ENCODE data around the gene SMG6.

The SMG6 gene

GRCh38 chr17:2043785-2044184, 259.8 kb downstream of the SMG6 start:
- Histone ChIP-seq H3K36me3 (ENCODE audit: control insufficient read depth, insufficient read depth, low read length) (peaks cover 11% of the 10 kb centered on the region), H3K4me3 (replicated peaks; ENCODE audit: low read depth, low read length) (no peak overlapping the region), H3K27me3 (replicated peaks; ENCODE audit: control insufficient read depth, insufficient read depth, low read length) (no peaks in the 10 kb centered on the region)
- no peak for TF ChIP-seq CTCF (IDR thresholded peaks at IDR 0.05; ENCODE audit: insufficient read depth, low read length, poor library complexity, severe bottlenecking)
- DNase-seq (ENCODE audit: extremely low read depth, insufficient read length) = no peak

- no peak for TF ChIP-seq CTCF (IDR thresholded peaks at IDR 0.05; ENCODE audit: insufficient read depth, low read length, poor library complexity, severe bottlenecking)
- Histone ChIP-seq H3K36me3 (ENCODE audit: control insufficient read depth, insufficient read depth, low read length) (peaks cover 11% of the 10 kb centered on the region), H3K27me3 (replicated peaks; ENCODE audit: control insufficient read depth, insufficient read depth, low read length) (no peaks in the 10 kb centered on the region), H3K4me3 (replicated peaks; ENCODE audit: low read depth, low read length) (peak overlapping the region; percentile 92)
- DNase-seq (ENCODE audit: extremely low read depth, insufficient read length) = no peak
Measured at GRCh38 chr17:2042933-2043332, 260.7 kb downstream of the SMG6 start.

GRCh38 chr17:2042390-2042847, 261.2 kb downstream of the SMG6 start:
- no peak for DNase-seq (ENCODE audit: extremely low read depth, insufficient read length)
- peaks cover 12% of the 10 kb centered on the region for H3K36me3 ChIP-seq (ENCODE audit: control insufficient read depth, insufficient read depth, low read length)
- no peak for TF ChIP-seq CTCF (IDR thresholded peaks at IDR 0.05; ENCODE audit: insufficient read depth, low read length, poor library complexity, severe bottlenecking)
- H3K27me3 ChIP-seq (replicated peaks; ENCODE audit: control insufficient read depth, insufficient read depth, low read length) = no peaks in the 10 kb centered on the region
- peak overlapping the region; percentile 92 for H3K4me3 ChIP-seq (replicated peaks; ENCODE audit: low read depth, low read length)

- peak; percentile 97 for DNase-seq (ENCODE audit: extremely low read depth, insufficient read length)
- H3K36me3 ChIP-seq (ENCODE audit: control insufficient read depth, insufficient read depth, low read length) = peaks cover 13% of the 10 kb centered on the region
- peak within 1 kb of the TSS; percentile 92 for H3K4me3 ChIP-seq (replicated peaks; ENCODE audit: low read depth, low read length)
- TF ChIP-seq CTCF (IDR thresholded peaks at IDR 0.05; ENCODE audit: insufficient read depth, low read length, poor library complexity, severe bottlenecking) = peak; percentile 53
- no peaks in the 10 kb centered on the region for H3K27me3 ChIP-seq (replicated peaks; ENCODE audit: control insufficient read depth, insufficient read depth, low read length)
Measured at GRCh38 chr17:2041561-2042389, 261.8 kb downstream of the SMG6 start, which contains the start of gene OVCA2. OVCA2 (plus strand) TSS chr17:2042022; CDS start chr17:2042048, 26 bp downstream.

GRCh38 chr17:2040942-2041560, 262.5 kb downstream of the SMG6 start:
- TF ChIP-seq CTCF (IDR thresholded peaks at IDR 0.05; ENCODE audit: insufficient read depth, low read length, poor library complexity, severe bottlenecking) = no peak
- Histone ChIP-seq H3K4me3 (replicated peaks; ENCODE audit: low read depth, low read length) (peak overlapping the region; percentile 92), H3K27me3 (replicated peaks; ENCODE audit: control insufficient read depth, insufficient read depth, low read length) (no peaks in the 10 kb centered on the region), H3K36me3 (ENCODE audit: control insufficient read depth, insufficient read depth, low read length) (peaks cover 15% of the 10 kb centered on the region)
- DNase-seq (ENCODE audit: extremely low read depth, insufficient read length) = no peak
